ENCODE data around the gene AGPAT2. TPM values are rescaled to one million over a fixed set of nuclear protein-coding genes. Genes with fewer than 3 reads are reported as not detected.

The AGPAT2 gene
- total RNA-seq, 2 experiments from 2014 or later: 16.9 to 20.5 TPM

GRCh38 chr9:136676920-136677686 lies 10.2 kb downstream of the AGPAT2 start:
- Mint-ChIP-seq H3K27me3 (no peaks in the 10 kb centered on the region), H3K36me3 (no peaks in the 10 kb centered on the region), H3K27ac (no peak overlapping the region), H3K9me3 (ENCODE audit: low read depth) (no peaks in the 10 kb centered on the region), H3K4me1 (no peaks in the 10 kb centered on the region), H3K4me3 (no peak overlapping the region)
- ATAC-seq (no peak), DNase-seq (no peak)
- CTCF ChIA-PET: interaction anchor here (1.4 kb wide), 1 partner anchor 17 kb away, joined by 4 read pairs; no protein-coding TSS in a partner anchor

GRCh38 chr9:136676297-136676794 lies 10.9 kb downstream of the AGPAT2 start:
- no peaks in the 10 kb centered on the region for H3K9me3 Mint-ChIP-seq (ENCODE audit: low read depth)
- no peaks in the 10 kb centered on the region for H3K36me3 Mint-ChIP-seq
- H3K27me3 Mint-ChIP-seq: no peaks in the 10 kb centered on the region
- CTCF ChIA-PET: interaction anchor here (0.7 to 1.4 kb wide), 3 partner anchors 12 to 19 kb away, joined by 3 to 4 read pairs (median 3); no protein-coding TSS in a partner anchor
- no peak for ATAC-seq
- H3K27ac Mint-ChIP-seq: no peak overlapping the region
- H3K4me1 Mint-ChIP-seq: no peaks in the 10 kb centered on the region
- H3K4me3 Mint-ChIP-seq: no peak overlapping the region
- DNase-seq: no peak

GRCh38 chr9:136675477-136676296 lies 11.6 kb downstream of the AGPAT2 start:
- Mint-ChIP-seq H3K27me3 (no peaks in the 10 kb centered on the region), H3K4me1 (no peaks in the 10 kb centered on the region), H3K9me3 (ENCODE audit: low read depth) (no peaks in the 10 kb centered on the region), H3K27ac (no peak overlapping the region), H3K4me3 (no peak overlapping the region), H3K36me3 (no peaks in the 10 kb centered on the region)
- DNase-seq (no peak), ATAC-seq (no peak)
- CTCF ChIA-PET: interaction anchor here (0.7 to 1.4 kb wide), 3 partner anchors 13 to 19 kb away, joined by 3 to 4 read pairs (median 3); no protein-coding TSS in a partner anchor

- CTCF ChIA-PET: no interaction called here
- H3K4me1 Mint-ChIP-seq: no peaks in the 10 kb centered on the region
- ATAC-seq: no peak
- H3K36me3 Mint-ChIP-seq: no peaks in the 10 kb centered on the region
- H3K27me3 Mint-ChIP-seq: no peaks in the 10 kb centered on the region
- H3K4me3 Mint-ChIP-seq: no peak overlapping the region
- no peak for DNase-seq
- H3K9me3 Mint-ChIP-seq (ENCODE audit: low read depth): no peaks in the 10 kb centered on the region
- H3K27ac Mint-ChIP-seq: no peak overlapping the region
These were observed 12.4 kb downstream of the AGPAT2 start for GRCh38 chr9:136674786-136675349.

- no peaks in the 10 kb centered on the region for H3K27me3 Mint-ChIP-seq
- no peaks in the 10 kb centered on the region for H3K9me3 Mint-ChIP-seq (ENCODE audit: low read depth)
- H3K4me1 Mint-ChIP-seq: no peaks in the 10 kb centered on the region
- DNase-seq (no peak), ATAC-seq (no peak)
- H3K4me3 Mint-ChIP-seq: no peak overlapping the region
- CTCF ChIA-PET: interaction anchor here (0.6 kb wide), 1 partner anchor 587 kb away, joined by 3 read pairs; no protein-coding TSS in a partner anchor
- H3K36me3 Mint-ChIP-seq: no peaks in the 10 kb centered on the region
- no peak overlapping the region for H3K27ac Mint-ChIP-seq
These were observed 13.1 kb downstream of the AGPAT2 start for GRCh38 chr9:136673975-136674785.

GRCh38 chr9:136673088-136673974 lies 13.9 kb downstream of the AGPAT2 start:
- Mint-ChIP-seq H3K36me3 (no peaks in the 10 kb centered on the region), H3K9me3 (ENCODE audit: low read depth) (no peaks in the 10 kb centered on the region), H3K4me1 (no peaks in the 10 kb centered on the region), H3K27me3 (no peaks in the 10 kb centered on the region), H3K27ac (no peak overlapping the region), H3K4me3 (no peak overlapping the region)
- ATAC-seq (no peak), DNase-seq (no peak)
- CTCF ChIA-PET: interaction anchor here (0.6 to 2.4 kb wide), 4 partner anchors 12 to 588 kb away, joined by 3 to 33 read pairs (median 12); partner anchors contain the start of gene AGPAT2

GRCh38 chr9:136672431-136673087 lies 14.7 kb downstream of the AGPAT2 start:
- Mint-ChIP-seq H3K4me3 (no peak overlapping the region), H3K27me3 (no peaks in the 10 kb centered on the region), H3K9me3 (ENCODE audit: low read depth) (no peaks in the 10 kb centered on the region), H3K36me3 (no peaks in the 10 kb centered on the region), H3K27ac (no peak overlapping the region), H3K4me1 (no peaks in the 10 kb centered on the region)
- ATAC-seq (no peak), DNase-seq (no peak)
- CTCF ChIA-PET: interaction anchor here (0.9 to 2.4 kb wide), 13 partner anchors 12 to 214 kb away, joined by 3 to 33 read pairs (median 5); partner anchors contain the start of genes AGPAT2 and EGFL7

GRCh38 chr9:136671646-136672430 lies 15.4 kb downstream of the AGPAT2 start:
- CTCF ChIA-PET: interaction anchor here (0.7 to 2.4 kb wide), 21 partner anchors 11 to 398 kb away, joined by 3 to 33 read pairs (median 4); partner anchors contain the start of genes AGPAT2, EGFL7 and SAPCD2
- H3K36me3 Mint-ChIP-seq: no peaks in the 10 kb centered on the region
- no peak overlapping the region for H3K27ac Mint-ChIP-seq
- peaks cover under 1% of the 10 kb centered on the region for H3K27me3 Mint-ChIP-seq
- no peaks in the 10 kb centered on the region for H3K9me3 Mint-ChIP-seq (ENCODE audit: low read depth)
- ATAC-seq: peak; percentile 46
- DNase-seq: peak; percentile 55
- no peak overlapping the region for H3K4me3 Mint-ChIP-seq
- no peaks in the 10 kb centered on the region for H3K4me1 Mint-ChIP-seq

- peak; percentile 6 for ATAC-seq
- H3K9me3 Mint-ChIP-seq (ENCODE audit: low read depth): no peaks in the 10 kb centered on the region
- H3K4me1 Mint-ChIP-seq: peaks cover 2% of the 10 kb centered on the region
- peaks cover 6% of the 10 kb centered on the region for H3K27me3 Mint-ChIP-seq
- H3K4me3 Mint-ChIP-seq: no peak overlapping the region
- no peak overlapping the region for H3K27ac Mint-ChIP-seq
- DNase-seq: no peak
- CTCF ChIA-PET: interaction anchor here (0.7 to 2.4 kb wide), 19 partner anchors 10 to 399 kb away, joined by 3 to 33 read pairs (median 4); partner anchors contain the start of genes AGPAT2, EGFL7 and SAPCD2
- no peaks in the 10 kb centered on the region for H3K36me3 Mint-ChIP-seq
These were observed 16.0 kb downstream of the AGPAT2 start for GRCh38 chr9:136671254-136671614.

- Mint-ChIP-seq H3K27me3 (peaks cover 6% of the 10 kb centered on the region), H3K27ac (no peak overlapping the region), H3K4me1 (peaks cover 2% of the 10 kb centered on the region), H3K4me3 (no peak overlapping the region), H3K36me3 (no peaks in the 10 kb centered on the region), H3K9me3 (ENCODE audit: low read depth) (no peaks in the 10 kb centered on the region)
- CTCF ChIA-PET: interaction anchor here (0.7 to 2.4 kb wide), 13 partner anchors 10 to 185 kb away, joined by 3 to 33 read pairs (median 5); partner anchors contain the start of genes AGPAT2 and EGFL7
- DNase-seq: no peak
- ATAC-seq: no peak
These were observed 16.5 kb downstream of the AGPAT2 start for GRCh38 chr9:136670576-136671253.
